Stomach (tissue), 9 donors: ENCODE measurements around the gene KLF5. TPM values are rescaled to one million over a fixed set of nuclear protein-coding genes. Genes with fewer than 3 reads are reported as not detected.

Source experiments
- DNase-seq, 2 donors: peaks; one replicate each; pipeline versions ENCODE4 v3.0.0 to v3.0.0-alpha.2; 2013 to 2019
- H3K27ac ChIP-seq, 5 donors: fragments of 200-600 bp in 4 of 5; sonication (generic) in 4 of 5; one replicate each; pipeline ENCODE4 v1.5.1; 2013 to 2019; ENCODE audit warnings: mild to moderate bottlenecking in 1 of 5, moderate library complexity in 1 of 5
- H3K27me3 ChIP-seq, 3 donors: fragments of 200-600 bp; sonication (generic); one replicate each; pipeline ENCODE4 v1.5.1; 2017 to 2019; ENCODE audit warnings: mixed run types in 1 of 3
- H3K36me3 ChIP-seq, 4 donors: fragments of 200-600 bp; sonication (generic); 1 replicate in 3 of 4; 2 replicates in 1 of 4; pipeline ENCODE4 v1.5.1; 2016 to 2019
- H3K4me1 ChIP-seq, 4 donors: fragments of 200-600 bp; sonication (generic); one replicate each; pipeline ENCODE4 v1.5.1; 2016 to 2019
- H3K4me3 ChIP-seq, 4 donors: fragments of 200-600 bp; sonication (generic) in 3 of 4; one replicate each; pipeline ENCODE4 v1.5.1; 2016 to 2019; ENCODE audit warnings: mild to moderate bottlenecking in 1 of 4
- H3K9me3 ChIP-seq, 4 donors: fragments of 200-600 bp; sonication (generic); one replicate each; pipeline ENCODE4 v1.5.1; 2016 to 2019
- EP300 ChIP-seq: sonication (generic); formaldehyde crosslinking; IDR thresholded peaks from one replicate; pipeline ENCODE4 v1.6.1; 2017; ENCODE audit warnings: antibody characterized with exemption
- POLR2A ChIP-seq, 4 donors: fragments of 450-650 bp; IDR thresholded peaks; one replicate each; pipeline ENCODE4 v1.6.1; 2016; ENCODE audit warnings: antibody characterized with exemption in 4 of 4, control low read depth in 2 of 4, mild to moderate bottlenecking in 1 of 4, moderate library complexity in 1 of 4
- POLR2AphosphoS5 ChIP-seq, 3 donors: sonication (generic); formaldehyde crosslinking; IDR thresholded peaks; one replicate each; pipeline ENCODE4 v1.6.1; 2016; ENCODE audit warnings: antibody characterized with exemption in 3 of 3
- WGBS, 5 donors: extraction: QIAGEN DNeasy Blood & Tissue Kit in 3 of 5; methylation state at CpG; one replicate each; pipeline versions ENCODE4 v1.1.5 to v1.1.7; 2013 to 2018; 5-methylcytosine and 5-hydroxymethylcytosine counted together
- intact Hi-C: fragments of 100-400 bp; cut with DNase I; formaldehyde crosslinking; loops from one replicate; pipeline ENCODE4 v1.15.1; 2023; ENCODE audit warnings: low total_unique reads
- polyA plus RNA-seq, 3 donors: library from polyadenylated mRNA; stranded (reverse); fragments of 200-250 nt; gene quantifications; one replicate each; pipeline ENCODE4 v1.2.3, GENCODE V29; 2013
- total RNA-seq, 5 donors: library from RNA; depleted of rRNA; stranded (reverse); fragments of >200 nt; gene quantifications; one replicate each; pipeline versions ENCODE4 v1.1.0 to v1.2.3, GENCODE V29; 2014 to 2016
- TF ChIP-seq, protein P1 (sequence below), 7 experiments: fragments of 450-650 bp in 4 of 7; fragments of 200-600 bp in 3 of 7; sonication (generic) in 3 of 7; IDR thresholded peaks; one replicate each; pipeline ENCODE4 v1.5.1; 2016 to 2019; ENCODE audit warnings: antibody characterized with exemption in 7 of 7, control low read depth in 2 of 7, mild to moderate bottlenecking in 1 of 7
- donor health status: healthy with polysubstance abuse.
- donor health status: Bipolar disorder and iron deficiency.
- donor health status: healthy.

Gene KLF5
- total and polyA plus RNA-seq, 8 donors = 23.7 to 585 (median 78.1) TPM

DNA sequence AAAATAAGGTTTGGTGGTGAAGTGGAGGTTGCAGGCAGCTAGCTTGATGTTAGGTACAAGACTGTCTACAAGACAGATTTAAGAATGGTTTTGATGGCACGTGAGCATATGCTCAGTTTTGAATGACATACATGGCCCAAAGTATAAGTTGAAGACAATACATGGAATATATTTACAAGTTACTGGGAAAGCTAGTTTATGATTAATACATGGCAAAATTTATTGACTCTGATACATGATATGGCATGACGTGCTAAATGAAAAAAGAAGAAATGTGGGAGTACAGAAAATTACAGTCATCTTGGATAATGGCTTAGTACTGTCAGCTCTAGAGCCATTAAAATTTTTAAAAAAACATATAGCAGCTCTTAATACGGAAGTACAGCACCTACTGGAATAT, 4.4 kb downstream of the KLF5 start:
- H3K27me3 ChIP-seq = no peaks in the 10 kb centered on the region
- peaks cover 9 to 54% (median 23%) of the 10 kb centered on the region in 4 donors for H3K4me1 ChIP-seq
- H3K9me3 ChIP-seq = no peaks in the 10 kb centered on the region
- DNase-seq = no peak
- WGBS, 5 donors = 34 to 64% (median 45%) methylated on average over 3 of the region's 3 CpGs
- intact Hi-C loops = no loop called here
- peak overlapping the region in 4 of 5 donors; percentile 87 to 92 (median 90) for H3K27ac ChIP-seq
- H3K4me3 ChIP-seq = peak overlapping the region in 2 of 4 donors; percentile 69 to 90
- H3K36me3 ChIP-seq = peaks cover 5 to 25% (median 19%) of the 10 kb centered on the region in 4 donors
- TF ChIP-seq POLR2A (IDR thresholded peaks at IDR 0.05) = no peak
- TF ChIP-seq, protein P1, sequence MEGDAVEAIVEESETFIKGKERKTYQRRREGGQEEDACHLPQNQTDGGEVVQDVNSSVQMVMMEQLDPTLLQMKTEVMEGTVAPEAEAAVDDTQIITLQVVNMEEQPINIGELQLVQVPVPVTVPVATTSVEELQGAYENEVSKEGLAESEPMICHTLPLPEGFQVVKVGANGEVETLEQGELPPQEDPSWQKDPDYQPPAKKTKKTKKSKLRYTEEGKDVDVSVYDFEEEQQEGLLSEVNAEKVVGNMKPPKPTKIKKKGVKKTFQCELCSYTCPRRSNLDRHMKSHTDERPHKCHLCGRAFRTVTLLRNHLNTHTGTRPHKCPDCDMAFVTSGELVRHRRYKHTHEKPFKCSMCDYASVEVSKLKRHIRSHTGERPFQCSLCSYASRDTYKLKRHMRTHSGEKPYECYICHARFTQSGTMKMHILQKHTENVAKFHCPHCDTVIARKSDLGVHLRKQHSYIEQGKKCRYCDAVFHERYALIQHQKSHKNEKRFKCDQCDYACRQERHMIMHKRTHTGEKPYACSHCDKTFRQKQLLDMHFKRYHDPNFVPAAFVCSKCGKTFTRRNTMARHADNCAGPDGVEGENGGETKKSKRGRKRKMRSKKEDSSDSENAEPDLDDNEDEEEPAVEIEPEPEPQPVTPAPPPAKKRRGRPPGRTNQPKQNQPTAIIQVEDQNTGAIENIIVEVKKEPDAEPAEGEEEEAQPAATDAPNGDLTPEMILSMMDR (IDR thresholded peaks at IDR 0.05) = no peak
- no peak for TF ChIP-seq EP300
- no peak for TF ChIP-seq POLR2AphosphoS5 (IDR thresholded peaks at IDR 0.05)

GRCh38 chr13:73065036-73065435, 6.2 kb downstream of the KLF5 start:
- peak in 1 of 2 donors; percentile 41 for DNase-seq
- Histone ChIP-seq H3K4me3 (peak overlapping the region in 2 of 4 donors; percentile 69 to 90), H3K36me3 (peaks cover 6 to 31% (median 22%) of the 10 kb centered on the region in 4 donors), H3K27ac (peak overlapping the region in 4 of 5 donors; percentile 59 to 92 (median 89)), H3K9me3 (no peaks in the 10 kb centered on the region), H3K4me1 (peaks cover 3 to 69% (median 27%) of the 10 kb centered on the region in 4 donors), H3K27me3 (no peaks in the 10 kb centered on the region)
- no peak for TF ChIP-seq EP300
- no peak for TF ChIP-seq POLR2A (IDR thresholded peaks at IDR 0.05)
- TF ChIP-seq, protein P1 (IDR thresholded peaks at IDR 0.05) = no peak
- WGBS, 5 donors = 18 to 47% (median 22%) methylated on average over 2 of the region's 2 CpGs
- intact Hi-C loops = no loop called here

DNA sequence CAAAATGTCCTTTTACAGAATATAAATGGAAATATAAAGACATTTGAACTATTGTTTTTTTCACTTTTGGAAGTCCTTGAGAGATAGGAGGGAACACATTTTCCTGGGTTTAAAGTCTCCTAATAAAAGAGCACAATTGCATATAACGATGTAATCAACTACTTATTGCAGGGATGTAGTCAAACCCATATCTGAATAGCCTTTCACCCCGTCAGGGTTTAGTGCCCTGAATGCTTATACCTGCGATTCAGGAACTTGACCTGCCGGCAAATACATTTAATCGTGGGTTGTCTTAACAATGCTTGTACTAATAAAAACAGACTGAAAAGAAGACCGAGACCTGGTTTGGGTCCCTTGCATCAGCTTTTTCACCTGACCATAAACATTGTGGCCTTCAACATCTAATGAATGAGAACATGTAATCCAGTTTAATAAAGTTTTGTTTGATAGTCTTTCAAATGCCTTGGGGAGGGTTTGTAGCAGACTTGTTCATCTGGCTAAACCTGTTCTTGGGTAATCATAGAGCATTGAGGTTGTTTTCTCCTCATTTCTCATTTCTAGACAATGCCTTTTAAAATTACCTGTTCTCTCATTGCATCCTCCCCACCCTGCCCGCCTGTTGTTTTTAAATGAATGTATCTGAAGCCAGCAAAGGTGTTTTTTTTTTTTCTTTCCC, 7.0 kb downstream of the KLF5 start:
- WGBS, 5 donors = 33 to 63% (median 39%) methylated on average over 7 of the region's 7 CpGs
- H3K36me3 ChIP-seq = peaks cover 6 to 31% (median 22%) of the 10 kb centered on the region in 4 donors
- peak overlapping the region in 4 of 5 donors; percentile 41 to 92 (median 89) for H3K27ac ChIP-seq
- TF ChIP-seq, protein P1 (IDR thresholded peaks at IDR 0.05) = no peak
- TF ChIP-seq EP300 = no peak
- TF ChIP-seq POLR2AphosphoS5 (IDR thresholded peaks at IDR 0.05) = peak in 2 of 3 donors; percentile 45 to 49
- TF ChIP-seq POLR2A (IDR thresholded peaks at IDR 0.05) = no peak
- intact Hi-C loops = no loop called here
- no peaks in the 10 kb centered on the region for H3K9me3 ChIP-seq
- H3K27me3 ChIP-seq = no peaks in the 10 kb centered on the region
- peak in 1 of 2 donors; percentile 91 for DNase-seq
- peaks cover 3 to 72% (median 29%) of the 10 kb centered on the region in 4 donors for H3K4me1 ChIP-seq
- peak overlapping the region in 2 of 4 donors; percentile 69 to 90 for H3K4me3 ChIP-seq

DNA sequence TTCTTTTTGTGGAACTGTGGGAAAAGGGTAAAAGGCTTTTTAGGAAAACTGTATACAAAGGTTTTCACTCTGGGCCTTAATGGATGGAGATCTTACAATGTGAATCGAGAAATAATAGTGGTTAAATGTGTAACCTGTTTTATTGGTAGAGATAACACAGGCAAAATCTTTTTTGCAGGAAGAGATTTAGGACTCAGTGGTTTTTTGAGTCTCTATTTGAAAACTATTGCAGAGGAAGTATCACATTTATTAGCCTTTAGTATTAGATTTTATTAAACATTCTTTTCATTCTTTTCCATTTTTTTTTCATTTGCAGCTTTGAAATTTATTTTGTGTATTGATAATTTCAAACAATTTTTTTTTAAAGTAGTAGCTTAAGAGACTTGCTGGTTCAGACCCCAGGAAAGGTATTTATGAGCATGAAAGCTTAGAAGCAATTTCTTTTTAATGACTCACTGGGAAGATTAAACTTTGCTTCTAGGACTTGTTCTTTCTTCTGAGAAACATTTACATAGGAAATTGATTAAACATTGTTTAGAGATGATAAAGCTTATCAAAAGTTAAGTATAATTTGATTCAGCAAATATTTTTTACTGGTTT, 10.5 kb downstream of the KLF5 start:
- Histone ChIP-seq H3K9me3 (no peaks in the 10 kb centered on the region), H3K27ac (peak overlapping the region in 4 of 5 donors; percentile 39 to 77 (median 46)), H3K27me3 (no peaks in the 10 kb centered on the region), H3K4me3 (peak overlapping the region in 1 of 4 donors; percentile 4), H3K4me1 (peaks cover 3 to 87% (median 31%) of the 10 kb centered on the region in 4 donors), H3K36me3 (peaks cover 6 to 23% (median 15%) of the 10 kb centered on the region in 4 donors)
- DNase-seq = peak in 1 of 2 donors; percentile 39
- TF ChIP-seq, protein P1 (IDR thresholded peaks at IDR 0.05) = no peak
- no peak for TF ChIP-seq POLR2AphosphoS5 (IDR thresholded peaks at IDR 0.05)
- TF ChIP-seq POLR2A (IDR thresholded peaks at IDR 0.05) = no peak
- TF ChIP-seq EP300 = no peak
- WGBS, 5 donors = 32 to 65% (median 41%) methylated on average over 1 of the region's 1 CpG
- intact Hi-C loops = no loop called here
